ENCODE measurements around the gene RPP25. TPM values are rescaled to one million over a fixed set of nuclear protein-coding genes. Genes with fewer than 3 reads are reported as not detected.

Gene RPP25
- total and polyA plus RNA-seq, 2 of the 13 experiments (the other 11 are each of a cell fraction or from before 2014, with no cell fraction given), result 0.05 to 0.11 TPM

GRCh38 chr15:74995779-74996765 is 39.5 kb upstream of the RPP25 start (continued):
- TF ChIP-seq TFE3 (CRISPR knock-in tag; IDR thresholded peaks at IDR 0.05), result no peak
- no peak for TF ChIP-seq AHDC1 (CRISPR knock-in tag; IDR thresholded peaks at IDR 0.05; ENCODE audit: borderline replicate concordance)
- no peak for TF ChIP-seq ZGPAT (CRISPR knock-in tag; IDR thresholded peaks at IDR 0.05)
- no peak for TF ChIP-seq ATF5 (CRISPR knock-in tag; IDR thresholded peaks at IDR 0.05; ENCODE audit: low read depth)
- no peak for TF ChIP-seq BHLHE40 (IDR thresholded peaks at IDR 0.05; ENCODE audit: low read length)
- TF ChIP-seq ZNF44 (CRISPR knock-in tag; IDR thresholded peaks at IDR 0.05), result no peak
- no peak for TF ChIP-seq HOMEZ (CRISPR knock-in tag; IDR thresholded peaks at IDR 0.05; ENCODE audit: low read depth)
- TF ChIP-seq RFX5 (IDR thresholded peaks at IDR 0.05; ENCODE audit: low read depth, low read length), result no peak
- no peak for TF ChIP-seq POLR2AphosphoS5 (IDR thresholded peaks at IDR 0.05; ENCODE audit: low read depth, low read length)
- no peak; the same call in 1 of the 2 replicates for TF ChIP-seq MEF2D (CRISPR knock-in tag; IDR thresholded peaks at IDR 0.05)
- no peak for TF ChIP-seq ZNF557 (CRISPR knock-in tag; IDR thresholded peaks at IDR 0.05)
- TF ChIP-seq ZNF879 (CRISPR knock-in tag; IDR thresholded peaks at IDR 0.05), result no peak
- TF ChIP-seq MBNL3 (CRISPR knock-in tag; conservative IDR thresholded peaks at IDR 0.05), result no peak
- no peak for TF ChIP-seq DPF2 (CRISPR knock-in tag; IDR thresholded peaks at IDR 0.05; ENCODE audit: borderline replicate concordance, low read depth)

Measured in HepG2 (cell line).